GM21515 (cell line): ENCODE measurements around the gene SLX9.
"Not testable (repeated sequence)": the region's sequence is repeated elsewhere in the genome, so short reads cannot be mapped to it uniquely, and the experiment has no call there.

Source experiments
- ATAC-seq: cut with Tn5 transposase; IDR thresholded peaks from one replicate; pipeline ENCODE4 v1.9.1; 2021; ENCODE audit not compliant: unreplicated experiment

SLX9 gene

GRCh38 chr21:44901391-44902074 is 38.3 kb upstream of the SLX9 start:
- ATAC-seq = no peak

GRCh38 chr21:44902268-44903049 is 37.4 kb upstream of the SLX9 start:
- no peak for ATAC-seq

GRCh38 chr21:44903050-44903685 is 36.7 kb upstream of the SLX9 start:
- ATAC-seq = no peak

- no peak for ATAC-seq
Measured at GRCh38 chr21:44903689-44904088, 36.1 kb upstream of the SLX9 start.

DNA sequence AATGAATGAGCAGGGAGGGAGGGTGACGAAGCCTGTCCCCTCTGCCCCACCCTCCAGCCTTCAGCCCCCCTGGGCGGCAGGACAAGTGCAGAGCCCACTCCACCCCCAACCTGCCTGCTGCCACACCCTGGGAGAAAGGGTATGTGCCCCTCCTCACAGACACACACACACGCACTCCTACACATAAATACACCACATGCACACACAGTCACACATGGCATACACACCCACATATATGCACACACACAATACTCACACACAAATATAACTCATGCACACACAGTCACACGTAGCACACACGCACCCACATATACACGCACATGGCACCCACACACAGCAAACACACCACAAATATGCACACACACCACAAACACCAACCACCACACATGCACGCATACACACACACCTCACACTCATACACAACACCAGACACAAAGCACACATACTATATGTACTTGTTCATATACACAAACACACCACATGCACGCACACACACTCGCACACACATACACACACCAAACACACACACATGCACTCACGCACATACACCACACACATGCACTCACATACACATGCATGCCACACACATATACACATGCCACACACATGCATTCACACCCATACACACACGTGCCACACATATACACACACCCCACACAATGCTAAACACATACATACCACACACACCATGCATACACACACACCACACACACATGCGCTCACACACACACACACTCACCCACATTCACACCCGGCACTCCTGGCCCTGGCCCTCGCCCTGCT is 35.5 kb upstream of the SLX9 start:
- ATAC-seq = no peak

DNA sequence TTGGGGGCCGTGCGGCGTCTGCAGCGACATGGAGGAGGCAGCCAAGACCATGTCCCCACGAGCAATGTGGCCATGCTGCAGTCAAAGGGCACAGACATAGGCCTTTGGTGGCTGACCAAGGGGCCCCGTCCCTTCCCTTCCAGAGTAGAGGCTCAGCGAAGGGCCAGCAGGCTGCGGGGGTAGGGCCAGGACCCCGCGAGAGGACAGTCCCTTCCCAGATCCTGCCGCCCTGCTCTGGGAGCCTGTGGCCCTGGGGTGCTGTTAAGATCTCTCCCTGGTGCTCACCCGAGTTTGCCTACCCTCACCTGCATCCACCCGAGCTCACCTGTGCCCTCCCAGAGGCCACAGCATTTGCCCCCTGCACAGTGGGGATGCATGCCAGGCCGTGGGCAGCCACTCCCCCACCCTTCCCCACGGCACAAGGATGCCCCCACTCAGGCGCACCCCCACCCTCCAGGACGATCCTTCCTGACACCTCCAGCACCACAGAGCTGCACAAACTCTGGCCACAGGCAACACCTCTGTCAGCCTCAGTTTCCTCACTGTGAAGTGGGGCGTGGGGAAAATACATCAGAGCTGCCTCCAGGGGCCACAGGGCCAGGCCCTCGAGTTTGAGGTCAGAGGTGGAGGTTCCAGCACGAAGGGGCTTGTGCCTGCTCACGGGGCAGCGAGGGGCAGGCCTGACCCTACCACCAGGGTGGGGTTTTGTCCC is 34.7 kb upstream of the SLX9 start:
- no peak for ATAC-seq

- no peak for ATAC-seq
Measured at GRCh38 chr21:44905728-44906090, 34.1 kb upstream of the SLX9 start.

- no peak for ATAC-seq
Measured at GRCh38 chr21:44907225-44907965, 32.4 kb upstream of the SLX9 start.

DNA sequence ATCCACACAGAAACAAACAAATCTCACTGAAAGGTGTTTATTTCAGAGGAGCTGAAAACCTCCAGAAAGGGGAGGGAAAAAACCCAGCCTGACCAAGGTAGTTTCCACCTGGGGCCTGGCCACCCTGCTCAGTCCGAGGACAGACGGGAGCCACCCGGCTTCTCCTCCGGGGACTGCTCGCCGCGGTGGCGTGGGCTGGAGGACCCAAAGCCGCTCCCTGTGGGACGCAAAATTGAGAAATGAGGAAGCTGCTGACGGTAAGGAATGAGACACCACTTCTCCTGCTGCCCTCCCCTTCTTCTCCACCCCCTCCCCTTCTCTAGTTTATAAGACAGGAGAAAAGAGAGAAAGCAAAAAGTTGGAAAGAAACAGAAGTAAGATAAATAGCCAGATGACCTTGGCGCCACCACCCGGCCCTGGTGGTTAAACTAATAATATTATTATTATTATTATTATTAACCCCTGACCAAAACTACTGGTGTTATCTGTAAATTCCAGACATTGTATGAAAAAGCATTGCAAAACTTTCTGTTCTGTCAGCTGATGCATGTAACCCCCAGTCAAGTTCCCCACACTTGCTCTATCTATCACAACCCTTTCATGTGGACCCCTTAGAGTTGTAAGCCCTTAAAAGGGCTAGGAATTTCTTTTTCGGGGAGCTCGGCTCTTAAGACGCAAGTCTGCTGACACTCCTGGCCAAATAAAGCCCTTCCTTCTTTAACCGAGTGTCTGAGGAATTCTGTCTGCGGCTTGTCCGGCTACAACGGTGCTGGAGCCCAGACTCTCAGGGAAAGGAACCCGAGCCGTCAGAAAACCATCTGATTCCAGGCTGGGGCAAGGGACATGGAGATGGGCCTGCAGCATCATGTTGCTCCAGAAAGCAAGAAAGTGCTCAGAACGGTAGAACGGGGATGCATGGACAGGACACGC is 31.6 kb upstream of the SLX9 start:
- ATAC-seq = no peak

GRCh38 chr21:44908908-44909307 is 30.9 kb upstream of the SLX9 start:
- ATAC-seq = no peak

- no peak for ATAC-seq
Measured at GRCh38 chr21:44909719-44910118, 30.1 kb upstream of the SLX9 start.

DNA sequence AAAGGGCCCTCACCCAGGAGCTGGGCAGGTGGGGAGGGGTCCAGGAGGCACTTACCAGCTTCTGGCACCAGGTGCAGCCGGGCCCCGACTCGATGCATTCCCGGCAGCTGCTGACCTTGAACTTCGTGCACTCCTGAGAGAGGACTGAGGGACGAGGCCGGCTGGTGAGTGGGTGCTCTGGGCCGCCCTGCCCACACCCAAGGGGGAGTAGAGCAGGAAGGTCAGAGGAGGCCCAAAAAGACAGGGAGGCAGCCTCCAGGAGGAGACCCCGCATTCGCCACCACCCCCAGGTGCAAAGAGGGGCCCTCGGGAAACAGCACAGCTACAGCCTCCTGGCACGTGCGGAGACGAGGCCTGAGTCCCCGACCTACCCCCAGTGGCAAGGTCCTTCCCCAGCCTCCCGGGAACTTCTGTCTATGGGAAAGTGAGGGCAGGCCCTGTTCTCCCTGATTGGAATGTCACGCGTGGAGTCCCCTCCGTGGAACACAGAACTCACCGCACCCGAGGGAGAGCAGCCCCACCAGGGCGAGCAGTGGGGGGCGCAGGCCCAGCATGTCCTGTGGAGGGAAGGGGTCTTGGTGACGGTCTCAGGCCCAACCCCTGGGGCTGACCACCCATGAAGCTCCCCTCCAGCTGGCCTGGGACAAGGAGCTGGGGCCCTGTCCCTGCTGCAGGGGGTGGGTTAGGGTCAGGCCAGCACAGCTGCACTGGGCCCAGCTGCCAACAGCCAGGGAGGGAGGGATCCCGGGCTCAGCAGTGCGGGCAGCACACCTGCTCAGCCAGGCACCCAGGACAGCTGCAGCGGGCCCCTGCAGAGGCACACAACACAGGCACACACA is 29.4 kb upstream of the SLX9 start:
- ATAC-seq = no peak

DNA sequence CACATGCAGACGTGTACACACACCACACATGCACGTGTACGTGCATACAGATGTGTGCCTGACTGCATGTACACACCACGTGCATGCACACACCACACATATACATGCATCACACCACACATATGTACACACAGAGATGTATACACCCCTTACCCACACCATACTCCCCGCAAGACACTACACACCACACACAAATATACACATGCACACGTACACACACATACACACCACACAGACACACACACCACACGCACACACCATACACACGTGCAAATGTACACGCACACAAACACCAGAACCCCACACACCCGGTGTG is 28.8 kb upstream of the SLX9 start:
- no peak for ATAC-seq

DNA sequence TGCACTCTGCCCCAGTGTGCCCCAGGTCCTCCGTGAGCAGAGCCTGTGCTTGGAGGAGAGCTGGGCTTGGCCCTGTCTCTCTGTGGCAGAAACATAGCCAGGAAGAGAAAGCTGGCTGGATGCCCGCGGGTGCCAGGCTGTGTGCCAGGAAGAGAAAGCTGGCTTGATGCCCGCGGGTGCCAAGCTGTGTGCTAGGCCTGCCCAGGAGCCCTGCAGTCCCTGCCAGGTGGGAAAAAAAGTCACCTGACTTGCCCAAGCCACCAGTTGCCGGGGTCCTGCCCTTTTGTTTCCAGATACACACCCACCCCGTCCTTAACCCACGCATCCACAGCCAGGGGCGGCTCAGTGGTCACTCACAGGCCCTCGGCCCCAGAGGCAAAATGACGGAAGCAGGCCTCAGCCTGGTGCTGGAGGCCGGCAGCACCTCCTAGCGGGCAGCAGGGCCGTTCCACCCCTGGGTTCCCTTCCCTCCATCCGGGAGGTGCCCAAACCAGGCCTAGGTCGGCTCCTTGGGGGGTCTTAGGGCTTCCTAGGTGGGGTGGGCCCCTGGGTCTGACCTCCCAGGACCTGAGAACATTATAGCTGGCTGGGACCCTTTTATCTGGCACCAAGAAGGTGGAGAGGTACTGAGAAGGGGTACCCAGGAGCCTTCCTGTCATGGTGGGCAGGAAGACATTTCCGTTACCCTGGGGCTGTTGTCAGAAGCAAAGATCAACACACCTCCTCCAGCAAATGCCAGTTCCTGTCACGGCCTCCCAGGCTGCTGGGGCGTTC is 28.3 kb upstream of the SLX9 start:
- ATAC-seq = no peak

DNA sequence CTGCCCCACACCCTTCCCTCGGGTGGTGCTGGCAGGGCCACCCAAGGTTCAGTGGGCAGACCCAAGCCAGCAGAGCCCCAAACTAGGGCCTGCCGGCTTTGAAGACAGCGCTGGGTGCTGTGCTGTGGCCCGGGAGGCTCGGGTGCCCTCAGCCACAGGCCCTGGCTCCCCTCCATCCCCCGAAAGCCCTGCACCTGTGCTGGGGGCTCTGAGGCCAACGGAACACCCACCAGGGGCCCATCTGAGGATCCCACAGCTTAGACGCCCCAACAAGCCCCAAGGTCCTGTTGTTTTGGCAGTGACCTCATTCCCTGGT is 27.7 kb upstream of the SLX9 start:
- ATAC-seq = no peak

- ATAC-seq = not testable (repeated sequence)
Measured at GRCh38 chr21:44912506-44913412, 27.1 kb upstream of the SLX9 start.
